ENCODE measurements around the gene STK32C. TPM values are rescaled to one million over a fixed set of nuclear protein-coding genes. Genes with fewer than 3 reads are reported as not detected.

The STK32C gene
- total RNA-seq, 1 donor from 2014 or later = 9.9 TPM

GRCh38 chr10:132304756-132305509 lies 2.8 kb downstream of the STK32C start:
- DNase-seq (ENCODE audit: low spot score in 2 of 2, unreplicated experiment in 2 of 2) = no peak
- Mint-ChIP-seq H3K27me3 (ENCODE audit: low read depth) (peaks cover 82% of the 10 kb centered on the region), H3K36me3 (peaks cover 3% of the 10 kb centered on the region), H3K4me3 (no peak overlapping the region), H3K27ac (no peak overlapping the region), H3K4me1 (peaks cover 5% of the 10 kb centered on the region), H3K9me3 (no peaks in the 10 kb centered on the region)
- TF ChIP-seq CTCF (IDR thresholded peaks at IDR 0.05; ENCODE audit: unreplicated experiment) = no peak

- no peak for DNase-seq (ENCODE audit: low spot score in 2 of 2, unreplicated experiment in 2 of 2)
- Mint-ChIP-seq H3K9me3 (no peaks in the 10 kb centered on the region), H3K4me1 (peaks cover 3% of the 10 kb centered on the region), H3K36me3 (peaks cover 3% of the 10 kb centered on the region), H3K27me3 (ENCODE audit: low read depth) (peaks cover 80% of the 10 kb centered on the region), H3K4me3 (no peak overlapping the region), H3K27ac (no peak overlapping the region)
- TF ChIP-seq CTCF (IDR thresholded peaks at IDR 0.05; ENCODE audit: unreplicated experiment) = no peak
These were observed 4.2 kb downstream of the STK32C start for GRCh38 chr10:132303361-132304115.

GRCh38 chr10:132302421-132303310 lies 5.1 kb downstream of the STK32C start:
- Mint-ChIP-seq H3K9me3 (no peaks in the 10 kb centered on the region), H3K27ac (no peak overlapping the region), H3K36me3 (peaks cover 3% of the 10 kb centered on the region), H3K27me3 (ENCODE audit: low read depth) (peaks cover 84% of the 10 kb centered on the region), H3K4me3 (no peak overlapping the region), H3K4me1 (peaks cover 3% of the 10 kb centered on the region)
- no peak for TF ChIP-seq CTCF (IDR thresholded peaks at IDR 0.05; ENCODE audit: unreplicated experiment)
- no peak for DNase-seq (ENCODE audit: low spot score in 2 of 2, unreplicated experiment in 2 of 2)

GRCh38 chr10:132301371-132302330 lies 6.1 kb downstream of the STK32C start:
- H3K4me3 Mint-ChIP-seq = no peak overlapping the region
- DNase-seq (ENCODE audit: low spot score in 2 of 2, unreplicated experiment in 2 of 2) = no peak
- no peak for TF ChIP-seq CTCF (IDR thresholded peaks at IDR 0.05; ENCODE audit: unreplicated experiment)
- no peaks in the 10 kb centered on the region for H3K4me1 Mint-ChIP-seq
- H3K9me3 Mint-ChIP-seq = no peaks in the 10 kb centered on the region
- H3K27me3 Mint-ChIP-seq (ENCODE audit: low read depth) = peaks cover 82% of the 10 kb centered on the region
- H3K27ac Mint-ChIP-seq = no peak overlapping the region
- H3K36me3 Mint-ChIP-seq = peaks cover 3% of the 10 kb centered on the region

Measured in mesothelial cell of epicardium (in vitro differentiated cells).